ENCODE measurements around the gene ZNF235. TPM values are rescaled to one million over a fixed set of nuclear protein-coding genes. Genes with fewer than 3 reads are reported as not detected.
A peak's percentile ranks its signal among the peaks of the same experiment; 100 is the strongest.

The ZNF235 gene
- polyA plus RNA-seq, 2 of the 4 experiments (the other 2 are of a cell fraction) = 3.8 to 7.4 TPM

DNA sequence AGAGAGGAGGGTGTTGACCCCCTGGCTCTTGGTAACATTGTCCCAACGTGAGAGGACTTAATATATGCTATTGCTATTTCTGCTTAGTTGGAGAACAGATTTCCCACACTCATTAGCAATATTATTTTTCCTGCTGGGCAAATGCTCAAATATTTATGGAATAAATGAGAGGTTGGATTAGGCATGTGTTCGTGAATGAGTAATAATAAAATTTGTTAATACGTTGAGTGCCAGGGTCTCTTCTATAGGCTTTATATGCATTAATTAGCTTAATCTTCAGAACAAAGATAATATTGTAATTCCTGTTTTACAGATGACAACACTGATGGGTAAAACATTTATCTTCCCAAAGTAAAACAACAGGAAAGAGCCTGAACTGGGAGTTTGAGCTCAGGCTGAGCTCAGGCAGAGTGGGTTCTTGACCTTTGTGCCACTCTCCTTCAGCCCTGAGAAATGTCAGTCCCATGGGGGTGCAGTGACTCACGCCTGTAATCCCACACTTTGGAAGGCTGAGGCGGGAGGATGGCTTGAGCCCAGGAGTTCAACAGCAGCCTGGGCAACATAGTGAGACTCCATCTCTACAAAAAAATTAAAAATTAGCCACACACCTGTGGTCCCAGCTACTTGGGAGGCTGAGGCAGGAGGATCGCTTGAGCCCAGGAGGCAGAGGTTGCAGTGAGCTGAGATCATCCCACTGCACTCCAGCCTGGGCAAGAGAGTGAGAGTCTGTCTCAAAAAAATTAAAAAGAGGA lies 44.0 kb downstream of the ZNF235 start:
- peaks cover 45% of the 10 kb centered on the region for H3K9me3 ChIP-seq
- peak overlapping the region; percentile 69; the same call in 1 of the 3 replicates for H3K4me2 ChIP-seq
- no peak for TF ChIP-seq BHLHE40 (IDR thresholded peaks at IDR 0.05; ENCODE audit: low read depth, low read length)
- TF ChIP-seq JUNB (IDR thresholded peaks at IDR 0.05) = no peak
- TF ChIP-seq, protein P1, sequence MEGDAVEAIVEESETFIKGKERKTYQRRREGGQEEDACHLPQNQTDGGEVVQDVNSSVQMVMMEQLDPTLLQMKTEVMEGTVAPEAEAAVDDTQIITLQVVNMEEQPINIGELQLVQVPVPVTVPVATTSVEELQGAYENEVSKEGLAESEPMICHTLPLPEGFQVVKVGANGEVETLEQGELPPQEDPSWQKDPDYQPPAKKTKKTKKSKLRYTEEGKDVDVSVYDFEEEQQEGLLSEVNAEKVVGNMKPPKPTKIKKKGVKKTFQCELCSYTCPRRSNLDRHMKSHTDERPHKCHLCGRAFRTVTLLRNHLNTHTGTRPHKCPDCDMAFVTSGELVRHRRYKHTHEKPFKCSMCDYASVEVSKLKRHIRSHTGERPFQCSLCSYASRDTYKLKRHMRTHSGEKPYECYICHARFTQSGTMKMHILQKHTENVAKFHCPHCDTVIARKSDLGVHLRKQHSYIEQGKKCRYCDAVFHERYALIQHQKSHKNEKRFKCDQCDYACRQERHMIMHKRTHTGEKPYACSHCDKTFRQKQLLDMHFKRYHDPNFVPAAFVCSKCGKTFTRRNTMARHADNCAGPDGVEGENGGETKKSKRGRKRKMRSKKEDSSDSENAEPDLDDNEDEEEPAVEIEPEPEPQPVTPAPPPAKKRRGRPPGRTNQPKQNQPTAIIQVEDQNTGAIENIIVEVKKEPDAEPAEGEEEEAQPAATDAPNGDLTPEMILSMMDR (IDR thresholded peaks at IDR 0.05) = no peak
- no peak for TF ChIP-seq SREBF2 (IDR thresholded peaks at IDR 0.05)
- TF ChIP-seq ZSCAN20 (CRISPR knock-in tag; IDR thresholded peaks at IDR 0.05) = no peak
- TF ChIP-seq EHMT2 (IDR thresholded peaks at IDR 0.05; ENCODE audit: low read depth) = no peak
- TF ChIP-seq GATA3 (IDR thresholded peaks at IDR 0.05; ENCODE audit: borderline replicate concordance) = no peak
- TF ChIP-seq HOXB5 (CRISPR knock-in tag; IDR thresholded peaks at IDR 0.05) = no peak
- no peak for TF ChIP-seq POLR2A (IDR thresholded peaks at IDR 0.05; ENCODE audit: low read length)
- no peak for TF ChIP-seq FOXS1 (CRISPR knock-in tag; IDR thresholded peaks at IDR 0.05)
- TF ChIP-seq SMC3 (IDR thresholded peaks at IDR 0.05) = no peak
- no peak for TF ChIP-seq NR3C1 (IDR thresholded peaks at IDR 0.05)
- TF ChIP-seq, protein P2, sequence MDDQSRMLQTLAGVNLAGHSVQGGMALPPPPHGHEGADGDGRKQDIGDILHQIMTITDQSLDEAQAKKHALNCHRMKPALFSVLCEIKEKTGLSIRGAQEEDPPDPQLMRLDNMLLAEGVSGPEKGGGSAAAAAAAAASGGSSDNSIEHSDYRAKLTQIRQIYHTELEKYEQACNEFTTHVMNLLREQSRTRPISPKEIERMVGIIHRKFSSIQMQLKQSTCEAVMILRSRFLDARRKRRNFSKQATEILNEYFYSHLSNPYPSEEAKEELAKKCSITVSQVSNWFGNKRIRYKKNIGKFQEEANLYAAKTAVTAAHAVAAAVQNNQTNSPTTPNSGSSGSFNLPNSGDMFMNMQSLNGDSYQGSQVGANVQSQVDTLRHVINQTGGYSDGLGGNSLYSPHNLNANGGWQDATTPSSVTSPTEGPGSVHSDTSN (IDR thresholded peaks at IDR 0.05) = no peak
- TF ChIP-seq, protein P3, sequence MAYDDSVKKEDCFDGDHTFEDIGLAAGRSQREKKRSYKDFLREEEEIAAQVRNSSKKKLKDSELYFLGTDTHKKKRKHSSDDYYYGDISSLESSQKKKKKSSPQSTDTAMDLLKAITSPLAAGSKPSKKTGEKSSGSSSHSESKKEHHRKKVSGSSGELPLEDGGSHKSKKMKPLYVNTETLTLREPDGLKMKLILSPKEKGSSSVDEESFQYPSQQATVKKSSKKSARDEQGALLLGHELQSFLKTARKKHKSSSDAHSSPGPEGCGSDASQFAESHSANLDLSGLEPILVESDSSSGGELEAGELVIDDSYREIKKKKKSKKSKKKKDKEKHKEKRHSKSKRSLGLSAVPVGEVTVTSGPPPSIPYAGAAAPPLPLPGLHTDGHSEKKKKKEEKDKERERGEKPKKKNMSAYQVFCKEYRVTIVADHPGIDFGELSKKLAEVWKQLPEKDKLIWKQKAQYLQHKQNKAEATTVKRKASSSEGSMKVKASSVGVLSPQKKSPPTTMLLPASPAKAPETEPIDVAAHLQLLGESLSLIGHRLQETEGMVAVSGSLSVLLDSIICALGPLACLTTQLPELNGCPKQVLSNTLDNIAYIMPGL (CRISPR knock-in tag; IDR thresholded peaks at IDR 0.05; ENCODE audit: borderline replicate concordance) = no peak
- TF ChIP-seq HOXA7 (CRISPR knock-in tag; IDR thresholded peaks at IDR 0.05) = no peak
- no peak overlapping the region; the same call in 2 of the 3 replicates for H3K4me3 ChIP-seq
- DNase-seq (ENCODE audit: low read depth in 1 of 2, low spot score in 1 of 2) (no peak), ATAC-seq (no peak), FAIRE-seq (peak; percentile 51)
- ChIA-PET POLR2A (no interaction called here), CTCF (no interaction called here)
- H3K4me1 ChIP-seq = 0 out of 3 replicates have a peak, but pooled peaks cover 2% of the 10 kb centered on the region
- H3K27ac ChIP-seq = no peak overlapping the region
- 71% methylated on average over 6 of the region's 6 CpGs for WGBS (ENCODE audit: missing lambda C conversion rate)

DNA sequence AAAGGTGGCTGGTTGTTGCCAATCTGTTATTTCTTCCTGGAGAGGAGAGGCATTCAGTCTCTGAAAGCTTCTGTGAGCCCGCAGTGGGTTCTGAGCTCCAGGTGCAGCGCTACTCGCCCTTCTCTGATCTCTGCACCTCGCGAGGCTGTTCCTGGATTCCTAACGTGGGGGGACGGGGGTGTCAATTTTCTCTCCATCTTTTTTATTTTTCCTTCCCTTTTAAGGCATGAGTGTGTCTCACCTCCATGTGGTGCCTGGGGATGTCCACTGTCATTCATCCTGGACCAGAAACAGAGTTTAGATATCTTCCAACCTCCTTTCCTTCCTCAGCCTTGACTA lies 44.5 kb downstream of the ZNF235 start:
- POLR2A ChIA-PET = interaction anchor here (1.0 to 1.3 kb wide), 2 partner anchors 44 to 95 kb away, joined by 4 read pairs; partner anchors contain the start of gene ZNF226
- no peak for FAIRE-seq
- TF ChIP-seq ZC3H11A (IDR thresholded peaks at IDR 0.05) (no peak), TP53 (CRISPR knock-in tag; IDR thresholded peaks at IDR 0.05) (no peak), SREBF2 (IDR thresholded peaks at IDR 0.05) (no peak), HOXB13 (CRISPR knock-in tag; IDR thresholded peaks at IDR 0.05; ENCODE audit: low read depth) (no peak), NFE2L2 (conservative IDR thresholded peaks at IDR 0.05; ENCODE audit: low read length) (no peak), MYC (IDR thresholded peaks at IDR 0.05; ENCODE audit: borderline replicate concordance, low read length) (no peak), KDM5A (IDR thresholded peaks at IDR 0.05) (no peak), SMC3 (IDR thresholded peaks at IDR 0.05) (no peak), JUN (IDR thresholded peaks at IDR 0.05) (no peak), NPAS2 (CRISPR knock-in tag; IDR thresholded peaks at IDR 0.05; ENCODE audit: borderline replicate concordance) (no peak)
- TF ChIP-seq, protein P1 (IDR thresholded peaks at IDR 0.05) = no peak
- TF ChIP-seq, protein P4, sequence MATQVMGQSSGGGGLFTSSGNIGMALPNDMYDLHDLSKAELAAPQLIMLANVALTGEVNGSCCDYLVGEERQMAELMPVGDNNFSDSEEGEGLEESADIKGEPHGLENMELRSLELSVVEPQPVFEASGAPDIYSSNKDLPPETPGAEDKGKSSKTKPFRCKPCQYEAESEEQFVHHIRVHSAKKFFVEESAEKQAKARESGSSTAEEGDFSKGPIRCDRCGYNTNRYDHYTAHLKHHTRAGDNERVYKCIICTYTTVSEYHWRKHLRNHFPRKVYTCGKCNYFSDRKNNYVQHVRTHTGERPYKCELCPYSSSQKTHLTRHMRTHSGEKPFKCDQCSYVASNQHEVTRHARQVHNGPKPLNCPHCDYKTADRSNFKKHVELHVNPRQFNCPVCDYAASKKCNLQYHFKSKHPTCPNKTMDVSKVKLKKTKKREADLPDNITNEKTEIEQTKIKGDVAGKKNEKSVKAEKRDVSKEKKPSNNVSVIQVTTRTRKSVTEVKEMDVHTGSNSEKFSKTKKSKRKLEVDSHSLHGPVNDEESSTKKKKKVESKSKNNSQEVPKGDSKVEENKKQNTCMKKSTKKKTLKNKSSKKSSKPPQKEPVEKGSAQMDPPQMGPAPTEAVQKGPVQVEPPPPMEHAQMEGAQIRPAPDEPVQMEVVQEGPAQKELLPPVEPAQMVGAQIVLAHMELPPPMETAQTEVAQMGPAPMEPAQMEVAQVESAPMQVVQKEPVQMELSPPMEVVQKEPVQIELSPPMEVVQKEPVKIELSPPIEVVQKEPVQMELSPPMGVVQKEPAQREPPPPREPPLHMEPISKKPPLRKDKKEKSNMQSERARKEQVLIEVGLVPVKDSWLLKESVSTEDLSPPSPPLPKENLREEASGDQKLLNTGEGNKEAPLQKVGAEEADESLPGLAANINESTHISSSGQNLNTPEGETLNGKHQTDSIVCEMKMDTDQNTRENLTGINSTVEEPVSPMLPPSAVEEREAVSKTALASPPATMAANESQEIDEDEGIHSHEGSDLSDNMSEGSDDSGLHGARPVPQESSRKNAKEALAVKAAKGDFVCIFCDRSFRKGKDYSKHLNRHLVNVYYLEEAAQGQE (IDR thresholded peaks at IDR 0.05) = no peak
- TF ChIP-seq, protein P5, sequence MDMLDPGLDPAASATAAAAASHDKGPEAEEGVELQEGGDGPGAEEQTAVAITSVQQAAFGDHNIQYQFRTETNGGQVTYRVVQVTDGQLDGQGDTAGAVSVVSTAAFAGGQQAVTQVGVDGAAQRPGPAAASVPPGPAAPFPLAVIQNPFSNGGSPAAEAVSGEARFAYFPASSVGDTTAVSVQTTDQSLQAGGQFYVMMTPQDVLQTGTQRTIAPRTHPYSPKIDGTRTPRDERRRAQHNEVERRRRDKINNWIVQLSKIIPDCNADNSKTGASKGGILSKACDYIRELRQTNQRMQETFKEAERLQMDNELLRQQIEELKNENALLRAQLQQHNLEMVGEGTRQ (IDR thresholded peaks at IDR 0.05) = no peak
- TF ChIP-seq, protein P6, sequence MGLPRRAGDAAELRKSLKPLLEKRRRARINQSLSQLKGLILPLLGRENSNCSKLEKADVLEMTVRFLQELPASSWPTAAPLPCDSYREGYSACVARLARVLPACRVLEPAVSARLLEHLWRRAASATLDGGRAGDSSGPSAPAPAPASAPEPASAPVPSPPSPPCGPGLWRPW (IDR thresholded peaks at IDR 0.05) = no peak

More for the DNA sequence above, 44.5 kb downstream of the ZNF235 start:
- ATAC-seq (peak; percentile 6 to 23; a peak in 2 of 6 replicates), DNase-seq (ENCODE audit: low read depth in 1 of 2, low spot score in 1 of 2) (no peak)
- Histone ChIP-seq H3K4me1 (0 out of 3 replicates have a peak, but pooled peaks cover 2% of the 10 kb centered on the region), H3K4me2 (peak overlapping the region; percentile 69), H3K9me3 (peaks cover 49% of the 10 kb centered on the region), H3K27ac (peak overlapping the region; percentile 53 to 73; a peak in 5 of 6 replicates), H3K4me3 (peak overlapping the region; percentile 49)
- 77% methylated on average over 7 of the region's 7 CpGs for WGBS (ENCODE audit: missing lambda C conversion rate)
- CTCF ChIA-PET = no interaction called here
